Measurements from ENCODE around the gene LUZP1.

Gene LUZP1

DNA sequence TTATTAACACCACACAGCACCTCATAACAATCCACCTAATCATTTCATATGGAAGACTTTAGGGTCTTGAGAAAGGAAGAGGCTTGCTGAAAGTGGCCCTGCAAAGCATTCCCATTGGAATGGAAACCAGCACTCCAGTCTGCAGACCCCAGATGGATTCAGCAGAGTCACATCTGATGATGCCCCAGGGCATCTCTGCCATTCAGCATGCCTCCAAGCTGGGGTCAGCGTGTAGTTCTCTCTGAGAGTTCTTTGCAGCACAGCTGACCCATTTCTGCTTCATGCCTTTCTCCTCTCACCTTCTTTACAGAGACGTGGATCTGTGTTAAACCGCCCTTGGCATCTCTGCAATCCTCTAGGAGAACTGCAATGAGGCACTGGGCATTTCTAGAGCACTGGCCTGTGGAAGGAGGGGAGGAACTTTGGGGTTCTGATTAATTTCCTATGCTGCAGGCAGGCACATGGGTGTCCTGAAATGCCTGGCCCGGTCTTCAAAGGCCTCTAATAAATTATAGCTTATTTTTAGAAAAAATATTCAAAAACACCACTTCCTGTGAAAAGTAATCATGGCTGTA lies 2.6 kb upstream of the LUZP1 start:
- no peak overlapping the region for H3K27ac ChIP-seq (ENCODE audit: low read depth, low read length)
- no peak overlapping the region for H2AFZ ChIP-seq (ENCODE audit: low read length, unreplicated experiment)
- H3K79me2 ChIP-seq (ENCODE audit: control insufficient read depth, insufficient read depth, low read length, unreplicated experiment) = peaks cover 18% of the 10 kb centered on the region
- peaks cover 39% of the 10 kb centered on the region for H3K4me1 ChIP-seq (ENCODE audit: control insufficient read depth, insufficient read depth, low read length, unreplicated experiment)
- H3K4me3 ChIP-seq (ENCODE audit: low read depth, low read length) = no peak overlapping the region
- H3K27me3 ChIP-seq (ENCODE audit: insufficient read depth, low read length) = no peaks in the 10 kb centered on the region
- H3K36me3 ChIP-seq (ENCODE audit: insufficient read depth, low read length) = no peaks in the 10 kb centered on the region

DNA sequence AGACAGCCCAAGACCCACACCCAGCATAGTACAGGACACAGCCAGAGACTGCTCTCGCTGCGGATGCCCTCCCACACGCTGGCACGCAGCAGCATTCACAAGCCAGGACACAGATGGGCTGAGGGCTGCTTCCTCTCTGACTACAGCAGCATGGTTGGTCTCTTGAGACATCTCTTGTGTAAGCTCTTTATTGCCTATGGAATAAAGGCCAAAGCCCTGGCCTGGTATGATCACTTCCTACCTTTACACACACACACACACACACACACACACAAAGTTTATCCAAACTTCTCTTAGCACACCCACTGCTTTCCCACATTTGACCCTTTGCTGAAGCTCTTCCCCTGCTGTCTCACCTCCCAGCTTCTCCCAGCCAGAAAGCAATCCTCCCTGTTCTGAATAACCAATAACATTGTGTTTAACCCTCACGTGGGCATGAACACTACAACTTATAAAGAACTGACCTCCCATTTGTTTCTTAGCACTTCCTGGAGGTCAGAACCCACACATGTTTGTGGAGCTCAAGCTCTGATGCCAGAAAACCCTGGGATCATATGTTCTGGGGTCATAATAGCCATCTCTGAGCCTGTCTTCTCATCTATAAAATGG lies 1.2 kb upstream of the LUZP1 start:
- Histone ChIP-seq H3K27ac (ENCODE audit: low read depth, low read length) (peak overlapping the region; percentile 87), H3K27me3 (ENCODE audit: insufficient read depth, low read length) (no peaks in the 10 kb centered on the region), H3K79me2 (ENCODE audit: control insufficient read depth, insufficient read depth, low read length, unreplicated experiment) (peaks cover 33% of the 10 kb centered on the region), H3K4me3 (ENCODE audit: low read depth, low read length) (peak overlapping the region; percentile 96), H3K4me1 (ENCODE audit: control insufficient read depth, insufficient read depth, low read length, unreplicated experiment) (peaks cover 44% of the 10 kb centered on the region), H3K36me3 (ENCODE audit: insufficient read depth, low read length) (no peaks in the 10 kb centered on the region), H2AFZ (ENCODE audit: low read length, unreplicated experiment) (peak overlapping the region; percentile 44)

DNA sequence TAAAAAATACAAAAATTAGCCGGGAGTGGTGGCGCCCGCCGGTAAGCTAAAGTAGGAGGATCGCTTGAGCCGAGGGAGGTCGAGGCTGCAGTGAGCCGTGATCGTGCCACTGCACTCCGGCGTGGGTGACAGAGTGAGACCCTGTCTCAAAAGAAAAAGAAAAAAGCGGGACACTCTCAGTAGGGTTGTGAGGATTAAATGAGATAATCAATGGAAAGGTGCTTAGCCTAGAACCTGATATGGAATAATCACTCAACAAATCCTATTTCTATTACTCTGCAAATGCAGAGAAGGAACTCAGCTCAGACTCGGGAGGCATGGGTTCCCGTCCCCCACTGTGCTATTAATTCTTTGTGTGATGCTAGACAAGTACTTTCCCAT lies 529 bp upstream of the LUZP1 start:
- Histone ChIP-seq H3K79me2 (ENCODE audit: control insufficient read depth, insufficient read depth, low read length, unreplicated experiment) (peaks cover 39% of the 10 kb centered on the region), H3K27me3 (ENCODE audit: insufficient read depth, low read length) (no peaks in the 10 kb centered on the region), H2AFZ (ENCODE audit: low read length, unreplicated experiment) (peak overlapping the region; percentile 19), H3K4me1 (ENCODE audit: control insufficient read depth, insufficient read depth, low read length, unreplicated experiment) (peaks cover 39% of the 10 kb centered on the region), H3K27ac (ENCODE audit: low read depth, low read length) (peak overlapping the region; percentile 87), H3K4me3 (ENCODE audit: low read depth, low read length) (peak overlapping the region; percentile 96), H3K36me3 (ENCODE audit: insufficient read depth, low read length) (no peaks in the 10 kb centered on the region)

DNA sequence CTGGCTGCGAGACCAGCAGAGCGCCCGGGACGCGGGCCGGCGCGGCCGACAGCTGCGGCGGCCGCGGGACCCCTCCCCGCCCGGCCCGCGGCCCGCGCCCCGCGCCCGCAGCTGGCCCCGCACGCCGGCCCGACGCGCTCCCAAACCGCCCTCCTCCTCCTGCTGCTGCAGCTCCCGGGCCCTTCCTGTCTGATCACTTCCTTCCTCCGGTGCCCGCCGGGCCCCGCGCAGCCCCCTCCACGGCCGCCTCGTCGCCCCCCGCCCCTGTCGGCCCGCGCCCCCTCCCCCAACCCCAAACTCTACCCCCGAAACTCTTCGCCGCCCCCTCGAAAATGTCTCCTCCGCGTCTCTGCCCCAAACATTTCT lies 594 bp downstream of the LUZP1 start:
- Histone ChIP-seq H2AFZ (ENCODE audit: low read length, unreplicated experiment) (no peak overlapping the region), H3K4me1 (ENCODE audit: control insufficient read depth, insufficient read depth, low read length, unreplicated experiment) (peaks cover 44% of the 10 kb centered on the region), H3K27me3 (ENCODE audit: insufficient read depth, low read length) (no peaks in the 10 kb centered on the region), H3K27ac (ENCODE audit: low read depth, low read length) (peak overlapping the region; percentile 87), H3K79me2 (ENCODE audit: control insufficient read depth, insufficient read depth, low read length, unreplicated experiment) (peaks cover 50% of the 10 kb centered on the region), H3K36me3 (ENCODE audit: insufficient read depth, low read length) (no peaks in the 10 kb centered on the region), H3K4me3 (ENCODE audit: low read depth, low read length) (peak overlapping the region; percentile 96)

DNA sequence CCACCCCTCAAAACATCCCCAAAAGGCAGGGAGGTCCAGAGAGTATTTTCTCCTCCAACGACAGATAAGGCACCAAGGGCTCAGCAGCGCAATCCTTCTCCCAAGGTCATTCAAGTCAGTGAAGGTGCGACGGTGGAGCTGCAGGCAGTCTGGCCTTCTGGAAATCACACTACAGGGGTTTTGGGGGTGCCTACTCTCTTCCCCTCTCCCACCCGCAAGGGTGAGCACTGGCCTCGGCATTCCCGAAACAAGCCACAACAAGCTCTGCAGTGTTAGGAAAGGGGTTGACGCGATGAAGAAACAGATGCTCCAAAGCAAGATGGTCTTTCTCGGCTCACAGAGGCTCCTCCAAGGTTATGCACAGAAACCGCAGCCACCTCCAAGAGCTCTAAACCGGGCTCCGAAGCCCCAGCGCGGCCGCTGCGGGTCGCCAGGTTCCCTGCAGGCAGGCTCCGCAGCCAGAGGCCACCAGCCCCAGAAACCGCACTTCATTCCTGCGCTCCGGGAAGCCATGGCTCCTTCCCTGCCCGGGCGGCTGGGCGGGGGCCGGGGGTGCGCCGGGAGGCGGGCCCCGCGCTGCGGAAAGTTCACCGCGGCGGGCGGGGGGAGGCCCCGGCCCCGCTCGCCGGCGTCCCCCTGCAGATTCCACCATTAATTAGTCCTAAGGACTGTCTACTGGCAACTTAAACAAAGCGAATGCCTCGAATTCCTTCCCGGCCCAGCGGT lies 1.1 kb downstream of the LUZP1 start:
- Histone ChIP-seq H3K4me3 (ENCODE audit: low read depth, low read length) (peak overlapping the region; percentile 96), H3K79me2 (ENCODE audit: control insufficient read depth, insufficient read depth, low read length, unreplicated experiment) (peaks cover 56% of the 10 kb centered on the region), H3K36me3 (ENCODE audit: insufficient read depth, low read length) (no peaks in the 10 kb centered on the region), H2AFZ (ENCODE audit: low read length, unreplicated experiment) (peak overlapping the region; percentile 22), H3K27me3 (ENCODE audit: insufficient read depth, low read length) (no peaks in the 10 kb centered on the region), H3K27ac (ENCODE audit: low read depth, low read length) (peak overlapping the region; percentile 12; the same call in 1 of the 2 replicates), H3K4me1 (ENCODE audit: control insufficient read depth, insufficient read depth, low read length, unreplicated experiment) (peaks cover 44% of the 10 kb centered on the region)

DNA sequence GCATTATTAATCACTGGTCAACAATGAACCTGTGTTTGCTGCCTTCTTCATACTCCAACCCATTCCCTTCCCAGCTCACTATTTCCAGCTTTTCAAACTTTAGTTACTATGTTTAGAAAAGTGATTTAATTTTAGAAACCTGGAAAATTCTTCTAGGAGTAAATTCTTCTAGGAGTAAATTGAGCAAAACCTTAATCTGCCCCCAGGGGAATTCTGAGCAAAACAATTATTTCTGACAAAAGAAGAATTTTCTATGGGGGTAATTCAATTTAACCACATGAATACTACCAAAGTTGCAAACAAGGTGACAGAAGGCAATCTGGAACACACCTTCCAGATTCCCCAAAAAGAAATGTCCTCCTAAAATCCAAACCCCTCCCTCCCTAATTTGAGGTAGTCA lies 1.8 kb downstream of the LUZP1 start:
- no peaks in the 10 kb centered on the region for H3K27me3 ChIP-seq (ENCODE audit: insufficient read depth, low read length)
- H3K36me3 ChIP-seq (ENCODE audit: insufficient read depth, low read length) = no peaks in the 10 kb centered on the region
- H3K4me3 ChIP-seq (ENCODE audit: low read depth, low read length) = peak overlapping the region; percentile 96
- H3K27ac ChIP-seq (ENCODE audit: low read depth, low read length) = peak overlapping the region; percentile 12; the same call in 1 of the 2 replicates
- H3K79me2 ChIP-seq (ENCODE audit: control insufficient read depth, insufficient read depth, low read length, unreplicated experiment) = peaks cover 61% of the 10 kb centered on the region
- peaks cover 44% of the 10 kb centered on the region for H3K4me1 ChIP-seq (ENCODE audit: control insufficient read depth, insufficient read depth, low read length, unreplicated experiment)
- H2AFZ ChIP-seq (ENCODE audit: low read length, unreplicated experiment) = no peak overlapping the region

DNA sequence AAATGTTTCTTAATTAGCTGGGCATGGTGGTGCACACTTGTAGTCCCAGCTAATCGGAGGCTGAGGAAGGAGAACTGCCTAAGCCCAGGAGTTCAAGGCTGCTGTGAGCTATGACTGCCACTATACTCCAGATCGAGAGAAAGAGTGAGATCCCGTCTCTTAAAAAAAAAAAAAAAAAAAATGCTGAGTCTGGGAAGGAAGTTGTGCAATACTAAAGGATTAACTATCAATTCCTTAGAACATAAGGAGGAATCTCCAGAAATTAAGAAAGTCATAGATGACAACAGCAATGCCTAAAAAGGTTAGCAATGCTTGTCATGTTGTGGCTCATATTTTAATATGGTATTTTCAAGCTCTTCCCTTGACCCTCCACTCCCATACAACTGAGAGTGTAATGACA lies 5.3 kb downstream of the LUZP1 start:
- Histone ChIP-seq H3K4me3 (ENCODE audit: low read depth, low read length) (no peak overlapping the region; the same call in 1 of the 2 replicates), H3K27ac (ENCODE audit: low read depth, low read length) (no peak overlapping the region), H3K4me1 (ENCODE audit: control insufficient read depth, insufficient read depth, low read length, unreplicated experiment) (peaks cover 28% of the 10 kb centered on the region), H3K36me3 (ENCODE audit: insufficient read depth, low read length) (no peaks in the 10 kb centered on the region), H3K27me3 (ENCODE audit: insufficient read depth, low read length) (no peaks in the 10 kb centered on the region), H3K79me2 (ENCODE audit: control insufficient read depth, insufficient read depth, low read length, unreplicated experiment) (peaks cover 95% of the 10 kb centered on the region), H2AFZ (ENCODE audit: low read length, unreplicated experiment) (no peak overlapping the region)

DNA sequence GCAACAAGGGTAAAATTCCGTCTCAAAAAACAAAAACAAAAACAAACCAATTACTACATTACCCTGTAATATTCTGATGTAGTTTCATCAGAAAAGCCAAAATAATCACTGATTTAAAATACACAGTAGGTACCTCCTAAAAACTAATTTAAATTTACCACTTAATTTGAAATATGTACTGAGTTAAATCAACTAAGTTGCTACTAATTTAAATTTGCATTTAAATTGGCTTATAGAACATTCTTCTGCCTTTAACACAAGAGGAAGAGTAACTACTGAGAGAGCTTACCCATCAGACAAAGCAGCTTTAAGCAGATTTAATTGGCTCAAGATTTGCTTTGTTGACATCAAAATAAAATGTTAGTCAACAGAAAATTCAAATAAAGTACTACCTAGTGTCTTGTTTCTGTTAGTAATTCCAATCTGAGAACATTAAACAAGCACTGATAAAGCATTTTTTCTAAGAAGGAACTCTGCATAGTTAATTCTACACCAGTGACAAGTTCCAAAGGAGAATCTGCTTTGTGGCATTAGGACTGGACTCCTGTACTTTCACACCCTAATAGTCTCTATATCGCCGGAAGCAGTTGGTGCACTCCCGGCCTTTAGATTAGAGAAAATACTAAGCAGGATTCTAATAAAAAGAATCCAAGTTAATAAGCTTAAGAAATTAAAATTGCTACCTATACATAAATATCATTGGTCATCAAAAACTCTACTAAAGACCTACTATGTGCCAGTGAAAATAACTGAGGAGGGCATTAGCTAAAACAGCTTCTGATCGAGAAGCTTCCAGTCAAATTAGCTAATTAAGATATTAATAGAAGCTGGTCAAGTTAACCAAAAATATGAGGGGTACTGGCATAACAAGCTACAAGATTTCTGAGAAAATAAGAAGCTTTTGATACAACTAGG lies 8.4 kb downstream of the LUZP1 start:
- Histone ChIP-seq H3K36me3 (ENCODE audit: insufficient read depth, low read length) (no peaks in the 10 kb centered on the region), H3K4me3 (ENCODE audit: low read depth, low read length) (no peak overlapping the region), H3K27ac (ENCODE audit: low read depth, low read length) (no peak overlapping the region), H3K27me3 (ENCODE audit: insufficient read depth, low read length) (no peaks in the 10 kb centered on the region), H3K79me2 (ENCODE audit: control insufficient read depth, insufficient read depth, low read length, unreplicated experiment) (peaks cover 94% of the 10 kb centered on the region), H2AFZ (ENCODE audit: low read length, unreplicated experiment) (no peak overlapping the region), H3K4me1 (ENCODE audit: control insufficient read depth, insufficient read depth, low read length, unreplicated experiment) (peaks cover 11% of the 10 kb centered on the region)

DNA sequence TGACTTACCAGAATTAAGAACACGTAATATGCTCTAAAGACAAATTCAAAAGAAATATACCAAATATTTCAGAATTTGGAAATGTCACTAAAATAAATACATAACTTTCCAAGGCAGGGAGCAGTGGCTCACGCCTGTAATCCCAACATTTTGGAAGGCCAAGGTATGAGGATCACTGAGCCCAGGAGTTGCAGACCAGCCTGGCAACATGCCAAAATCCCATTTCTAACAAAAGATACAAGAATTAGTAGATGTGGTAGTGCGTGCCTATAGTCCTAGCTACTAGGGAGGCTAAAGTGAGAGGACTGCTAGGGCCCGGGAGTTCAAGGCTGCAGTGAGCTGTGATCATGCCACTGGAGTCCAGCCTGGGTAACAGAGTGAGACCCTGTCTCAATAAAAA lies 11.7 kb downstream of the LUZP1 start:
- peaks cover 90% of the 10 kb centered on the region for H3K79me2 ChIP-seq (ENCODE audit: control insufficient read depth, insufficient read depth, low read length, unreplicated experiment)
- no peaks in the 10 kb centered on the region for H3K4me1 ChIP-seq (ENCODE audit: control insufficient read depth, insufficient read depth, low read length, unreplicated experiment)
- H3K27me3 ChIP-seq (ENCODE audit: insufficient read depth, low read length) = no peaks in the 10 kb centered on the region
- H3K27ac ChIP-seq (ENCODE audit: low read depth, low read length) = no peak overlapping the region
- H3K36me3 ChIP-seq (ENCODE audit: insufficient read depth, low read length) = no peaks in the 10 kb centered on the region
- no peak overlapping the region for H3K4me3 ChIP-seq (ENCODE audit: low read depth, low read length)
- no peak overlapping the region for H2AFZ ChIP-seq (ENCODE audit: low read length, unreplicated experiment)

DNA sequence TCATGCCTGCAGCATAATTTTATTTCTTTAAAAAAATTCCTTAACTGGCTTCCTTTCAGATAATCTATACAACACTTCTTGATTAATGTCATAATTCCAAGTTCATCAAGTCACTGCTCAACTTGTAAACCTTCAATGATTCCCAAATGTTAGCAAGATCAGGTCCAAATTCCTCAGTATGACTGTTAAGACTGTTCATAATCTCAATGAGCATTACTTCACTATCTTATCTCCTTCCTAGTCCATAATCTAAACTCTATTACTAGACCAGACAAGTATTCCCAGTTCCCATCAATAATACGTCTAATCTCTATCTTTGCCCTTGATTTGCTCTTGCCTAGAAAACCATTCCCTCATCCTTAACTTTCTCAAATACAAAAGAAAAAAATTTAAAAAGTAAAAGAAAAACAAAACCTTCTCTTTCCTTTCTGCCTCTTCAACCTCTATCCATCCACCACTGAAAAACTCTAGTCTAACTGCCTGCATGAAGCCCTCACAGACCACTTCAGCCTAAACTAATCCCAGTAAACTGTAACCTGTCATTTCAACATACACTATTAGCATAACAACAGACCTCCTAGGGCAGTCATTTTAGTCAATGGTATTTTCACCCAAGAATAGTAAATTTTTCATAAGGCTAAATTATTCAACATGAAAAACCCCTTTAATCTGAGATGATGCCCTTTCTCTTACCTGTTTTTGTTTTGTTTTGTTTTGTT lies 15.5 kb downstream of the LUZP1 start:
- no peak overlapping the region for H3K4me3 ChIP-seq (ENCODE audit: low read depth, low read length)
- H2AFZ ChIP-seq (ENCODE audit: low read length, unreplicated experiment) = no peak overlapping the region
- H3K4me1 ChIP-seq (ENCODE audit: control insufficient read depth, insufficient read depth, low read length, unreplicated experiment) = peaks cover 11% of the 10 kb centered on the region
- H3K27ac ChIP-seq (ENCODE audit: low read depth, low read length) = no peak overlapping the region
- no peaks in the 10 kb centered on the region for H3K36me3 ChIP-seq (ENCODE audit: insufficient read depth, low read length)
- peaks cover 89% of the 10 kb centered on the region for H3K79me2 ChIP-seq (ENCODE audit: control insufficient read depth, insufficient read depth, low read length, unreplicated experiment)
- no peaks in the 10 kb centered on the region for H3K27me3 ChIP-seq (ENCODE audit: insufficient read depth, low read length)
